ENCODE measurements around the gene RAET1L. TPM values are rescaled to one million over a fixed set of nuclear protein-coding genes. Genes with fewer than 3 reads are reported as not detected.

The RAET1L gene, protein sequence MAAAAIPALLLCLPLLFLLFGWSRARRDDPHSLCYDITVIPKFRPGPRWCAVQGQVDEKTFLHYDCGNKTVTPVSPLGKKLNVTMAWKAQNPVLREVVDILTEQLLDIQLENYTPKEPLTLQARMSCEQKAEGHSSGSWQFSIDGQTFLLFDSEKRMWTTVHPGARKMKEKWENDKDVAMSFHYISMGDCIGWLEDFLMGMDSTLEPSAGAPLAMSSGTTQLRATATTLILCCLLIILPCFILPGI
- total RNA-seq, result not detected in 2 replicates

DNA sequence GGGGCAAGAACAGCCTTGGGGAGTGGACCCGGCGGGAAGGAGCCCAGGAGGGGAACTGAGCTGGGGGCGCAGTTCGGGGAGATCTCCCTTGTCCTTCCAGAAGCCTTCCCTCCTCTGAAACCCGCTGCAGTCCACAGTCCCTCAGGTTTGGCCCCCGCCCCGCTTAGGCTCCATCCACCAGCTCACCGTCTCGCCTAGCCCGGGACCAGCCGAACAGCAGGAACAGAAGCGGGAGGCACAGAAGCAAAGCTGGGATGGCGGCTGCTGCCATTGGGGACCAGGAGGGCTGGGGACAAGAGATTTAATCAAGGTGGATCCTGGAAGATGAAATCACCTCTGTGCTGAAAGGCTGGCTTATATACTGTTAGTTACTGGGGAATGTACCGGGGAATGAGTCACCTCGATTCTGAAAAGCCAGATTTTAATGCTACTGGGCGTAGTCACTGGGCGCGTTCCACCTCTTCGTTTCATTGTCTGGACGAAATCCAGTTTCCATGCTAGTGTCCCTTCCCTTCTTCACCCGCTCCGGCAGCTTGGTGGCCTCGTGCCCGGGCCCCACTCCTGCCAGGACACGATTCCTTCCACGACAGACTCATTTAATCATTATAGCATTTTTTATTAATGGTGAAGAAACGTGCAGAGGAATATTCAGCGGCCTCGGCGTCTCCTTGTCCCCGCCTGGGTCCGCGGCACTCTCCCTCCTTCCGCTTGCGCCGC lies at the start of gene RAET1L:
Gene RAET1L, minus strand, starts transcription at position 332 of the 717 bp plus-strand sequence. Its CDS starts 61 bp downstream, at position 271.

DNA sequence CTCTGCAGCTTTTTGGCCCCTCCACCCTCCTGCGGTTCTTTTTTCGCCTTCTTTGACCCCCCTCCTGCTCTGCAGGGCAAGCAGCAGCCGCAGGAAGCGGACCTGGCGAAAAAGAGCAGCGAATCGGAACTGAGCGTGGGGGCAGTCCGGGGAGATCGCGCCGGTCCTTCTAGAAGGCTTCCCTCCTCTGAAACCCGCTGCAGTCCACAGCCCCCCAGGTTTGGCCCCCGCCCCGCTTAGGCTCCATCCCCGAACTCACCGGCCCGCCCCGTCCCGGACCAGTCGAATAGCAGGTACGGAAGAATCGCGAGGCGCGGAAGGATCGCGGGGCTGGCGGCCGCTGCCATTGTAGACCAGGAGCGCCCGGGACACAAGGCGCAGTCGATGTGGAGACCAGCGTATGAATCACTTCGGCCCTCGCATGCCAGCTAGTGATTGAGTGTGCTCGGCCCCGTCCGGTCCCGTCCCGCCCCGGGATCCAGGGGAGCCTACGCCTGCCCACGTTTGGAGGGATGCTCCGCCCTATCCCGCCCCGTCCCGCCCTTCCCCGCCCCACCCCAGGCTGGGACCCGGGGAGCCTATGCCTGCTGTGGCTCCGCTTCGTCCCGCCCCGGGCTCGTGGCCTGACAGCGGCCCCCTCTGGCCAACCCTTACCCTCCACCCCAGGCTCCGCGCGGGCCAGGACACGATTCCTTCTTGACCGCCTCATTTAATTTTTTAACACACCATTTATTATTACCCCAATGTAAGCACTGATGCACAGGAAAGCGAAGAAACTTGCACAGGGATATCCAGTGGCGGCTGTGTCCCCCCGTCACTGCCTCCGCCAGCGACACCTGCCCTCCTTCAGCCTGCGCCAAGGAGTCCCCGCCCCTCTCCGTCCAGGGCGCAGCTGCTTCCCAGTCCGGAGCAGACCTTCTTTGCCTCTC lies 43.7 kb upstream of the RAET1L start, which contains the start of gene ULBP3:
Gene ULBP3, minus strand, starts transcription at position 402 of the 929 bp plus-strand sequence. Its CDS starts 55 bp downstream, at position 347.

Other genes starting within 250 kb of the RAET1L start
- gene LRP11, start 161.2 kb downstream of the RAET1L start, total RNA-seq, result 28.2 and 30.6 TPM in 2 replicates
- under 0.01 TPM in 1 of 2 replicates, not detected in the other for gene RAET1E, start 127.4 kb downstream of the RAET1L start, total RNA-seq
- 1.0 and 1.8 TPM in 2 replicates for gene RAET1G, start 102.4 kb downstream of the RAET1L start, total RNA-seq
- gene ULBP2, start 83.5 kb downstream of the RAET1L start, total RNA-seq, result 6.2 and 6.6 TPM in 2 replicates
- 3.6 and 4.0 TPM in 2 replicates for gene ULBP1, start 61.6 kb downstream of the RAET1L start, total RNA-seq
- 15.9 and 18.5 TPM in 2 replicates for gene ULBP3, start 43.6 kb upstream of the RAET1L start, total RNA-seq
- gene PPP1R14C, start 117.5 kb upstream of the RAET1L start, total RNA-seq, result not detected in 2 replicates